ENCODE data around the gene HCFC1. TPM values are rescaled to one million over a fixed set of nuclear protein-coding genes. Genes with fewer than 3 reads are reported as not detected.
A peak's percentile ranks its signal among the peaks of the same experiment; 100 is the strongest.

The HCFC1 gene
- total RNA-seq, 1 donor from 2014 or later = 61.2 TPM

DNA sequence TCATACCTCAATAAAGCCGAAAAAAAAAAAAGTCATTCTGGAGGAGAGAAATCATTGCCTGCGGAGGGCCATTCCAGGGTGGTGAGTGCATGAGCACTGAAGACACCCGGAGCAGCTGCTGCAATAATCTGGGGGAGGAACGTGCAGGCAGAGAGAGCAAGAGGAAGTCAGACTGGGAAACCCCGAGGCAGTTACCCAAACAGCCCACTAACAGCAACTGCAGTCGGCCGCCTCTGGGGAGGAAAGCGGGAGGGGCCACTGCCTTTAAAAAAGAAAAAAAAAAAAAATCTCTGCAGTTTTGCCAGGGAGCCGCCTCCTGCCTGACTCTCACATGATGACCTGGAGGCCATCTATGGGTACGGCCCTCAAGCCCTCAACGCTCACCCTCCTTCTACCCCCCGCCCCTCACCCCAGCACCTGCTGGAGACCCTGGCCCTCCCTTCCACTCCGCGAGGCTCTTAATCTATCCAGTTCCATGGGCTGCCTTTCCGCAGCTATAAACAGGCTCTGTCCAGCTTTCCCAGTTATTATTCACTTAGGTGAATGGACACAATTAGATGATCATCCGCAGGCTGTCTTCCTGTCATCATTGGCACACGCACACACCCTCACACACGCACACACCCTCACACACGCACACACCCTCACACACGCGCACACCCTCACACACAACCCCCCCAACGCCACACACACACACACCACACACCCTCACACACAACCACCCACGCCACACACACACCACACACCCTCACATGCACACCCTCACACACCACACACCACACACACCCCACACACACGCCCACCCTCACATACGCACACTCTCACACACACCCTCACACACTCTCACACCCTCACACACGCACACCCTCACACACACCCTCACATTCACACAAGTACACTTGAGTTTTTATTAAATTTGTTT is 70.5 kb downstream of the HCFC1 start:
- H2AFZ ChIP-seq (ENCODE audit: low read depth, low read length) = no peak overlapping the region
- no peaks in the 10 kb centered on the region for H3K79me2 ChIP-seq (ENCODE audit: insufficient read depth, low read length)
- Mint-ChIP-seq H3K27me3 (ENCODE audit: low read depth, unreplicated experiment) (no peaks in the 10 kb centered on the region), H3K9me3 (ENCODE audit: unreplicated experiment) (no peaks in the 10 kb centered on the region), H3K4me3 (ENCODE audit: unreplicated experiment) (peak overlapping the region; percentile 54), H3K4me1 (ENCODE audit: low read depth, unreplicated experiment) (peaks cover 11% of the 10 kb centered on the region), H3K27ac (ENCODE audit: unreplicated experiment) (peak overlapping the region; percentile 72), H3K36me3 (ENCODE audit: low read depth, unreplicated experiment) (no peaks in the 10 kb centered on the region)
- FAIRE-seq = peak; percentile 87
- H3K4me2 ChIP-seq (ENCODE audit: low read length) = peak overlapping the region; percentile 52
- peak; percentile 73 for DNase-seq (ENCODE audit: low read depth)
- no peaks in the 10 kb centered on the region for H3K9me3 ChIP-seq (ENCODE audit: insufficient read depth, low read depth, low read length)
- no peak overlapping the region for H3K4me3 ChIP-seq (ENCODE audit: insufficient read depth, low read depth, low read length)
- H3K36me3 ChIP-seq (ENCODE audit: insufficient read depth, low read length) = no peaks in the 10 kb centered on the region
- H3K9ac ChIP-seq (ENCODE audit: low read length) = no peak overlapping the region
- peaks cover 3% of the 10 kb centered on the region for H3K27me3 ChIP-seq (ENCODE audit: insufficient read depth, low read length)
- H4K20me1 ChIP-seq (ENCODE audit: insufficient read depth, low read length) = no peaks in the 10 kb centered on the region
- TF ChIP-seq, protein P1, sequence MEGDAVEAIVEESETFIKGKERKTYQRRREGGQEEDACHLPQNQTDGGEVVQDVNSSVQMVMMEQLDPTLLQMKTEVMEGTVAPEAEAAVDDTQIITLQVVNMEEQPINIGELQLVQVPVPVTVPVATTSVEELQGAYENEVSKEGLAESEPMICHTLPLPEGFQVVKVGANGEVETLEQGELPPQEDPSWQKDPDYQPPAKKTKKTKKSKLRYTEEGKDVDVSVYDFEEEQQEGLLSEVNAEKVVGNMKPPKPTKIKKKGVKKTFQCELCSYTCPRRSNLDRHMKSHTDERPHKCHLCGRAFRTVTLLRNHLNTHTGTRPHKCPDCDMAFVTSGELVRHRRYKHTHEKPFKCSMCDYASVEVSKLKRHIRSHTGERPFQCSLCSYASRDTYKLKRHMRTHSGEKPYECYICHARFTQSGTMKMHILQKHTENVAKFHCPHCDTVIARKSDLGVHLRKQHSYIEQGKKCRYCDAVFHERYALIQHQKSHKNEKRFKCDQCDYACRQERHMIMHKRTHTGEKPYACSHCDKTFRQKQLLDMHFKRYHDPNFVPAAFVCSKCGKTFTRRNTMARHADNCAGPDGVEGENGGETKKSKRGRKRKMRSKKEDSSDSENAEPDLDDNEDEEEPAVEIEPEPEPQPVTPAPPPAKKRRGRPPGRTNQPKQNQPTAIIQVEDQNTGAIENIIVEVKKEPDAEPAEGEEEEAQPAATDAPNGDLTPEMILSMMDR (IDR thresholded peaks at IDR 0.05; ENCODE audit: insufficient read depth, low read depth, low read length) = no peak
- TF ChIP-seq EZH2 (IDR thresholded peaks at IDR 0.05; ENCODE audit: insufficient read depth, low read length) = no peak
- H3K27ac ChIP-seq (ENCODE audit: low read depth, low read length) = no peak overlapping the region
- H3K4me1 ChIP-seq (ENCODE audit: insufficient read depth, low read length) = peaks cover 6% of the 10 kb centered on the region

DNA sequence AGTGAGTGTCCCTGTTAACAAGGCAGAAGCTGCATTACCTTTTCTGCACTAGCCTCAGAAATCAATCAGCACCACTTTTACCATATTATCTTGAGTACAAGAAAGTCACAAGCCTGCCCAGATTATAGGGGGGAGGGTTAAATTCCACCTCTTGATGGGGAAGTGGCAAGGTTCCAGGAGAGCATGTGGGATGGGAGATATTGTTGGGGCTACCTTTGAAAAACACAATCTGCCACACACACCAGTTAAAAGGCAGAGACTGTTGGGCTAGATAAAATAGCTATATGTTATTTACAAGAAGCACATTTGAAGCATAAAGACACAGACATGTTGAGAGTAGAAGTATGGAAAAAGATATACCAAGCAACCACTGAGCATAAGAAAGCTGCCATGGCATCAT is 73.7 kb downstream of the HCFC1 start:
- FAIRE-seq = no peak
- DNase-seq (ENCODE audit: low read depth) = no peak
- Histone ChIP-seq H3K79me2 (ENCODE audit: insufficient read depth, low read length) (no peaks in the 10 kb centered on the region), H3K9ac (ENCODE audit: low read length) (no peak overlapping the region), H3K27me3 (ENCODE audit: insufficient read depth, low read length) (peaks cover 3% of the 10 kb centered on the region), H3K4me1 (ENCODE audit: insufficient read depth, low read length) (peaks cover 6% of the 10 kb centered on the region), H3K4me3 (ENCODE audit: insufficient read depth, low read depth, low read length) (no peak overlapping the region), H2AFZ (ENCODE audit: low read depth, low read length) (no peak overlapping the region), H3K9me3 (ENCODE audit: insufficient read depth, low read depth, low read length) (no peaks in the 10 kb centered on the region), H3K27ac (ENCODE audit: low read depth, low read length) (no peak overlapping the region), H3K4me2 (ENCODE audit: low read length) (no peak overlapping the region), H3K36me3 (ENCODE audit: insufficient read depth, low read length) (no peaks in the 10 kb centered on the region), H4K20me1 (ENCODE audit: insufficient read depth, low read length) (no peaks in the 10 kb centered on the region)
- TF ChIP-seq, protein P1 (IDR thresholded peaks at IDR 0.05; ENCODE audit: insufficient read depth, low read depth, low read length) = no peak
- no peak for TF ChIP-seq EZH2 (IDR thresholded peaks at IDR 0.05; ENCODE audit: insufficient read depth, low read length)
- no peaks in the 10 kb centered on the region for H3K9me3 Mint-ChIP-seq (ENCODE audit: unreplicated experiment)
- H3K27me3 Mint-ChIP-seq (ENCODE audit: low read depth, unreplicated experiment) = no peaks in the 10 kb centered on the region
- H3K27ac Mint-ChIP-seq (ENCODE audit: unreplicated experiment) = no peak overlapping the region
- H3K4me1 Mint-ChIP-seq (ENCODE audit: low read depth, unreplicated experiment) = peaks cover 11% of the 10 kb centered on the region
- H3K4me3 Mint-ChIP-seq (ENCODE audit: unreplicated experiment) = no peak overlapping the region
- H3K36me3 Mint-ChIP-seq (ENCODE audit: low read depth, unreplicated experiment) = no peaks in the 10 kb centered on the region

Small RNAs within 50 kb of the gene (microRNA-seq; reads per million reads assigned to microRNA genes)
- gene MIR3202-1 (not detected), gene MIR3202-2 (not detected), gene MIR718 (not detected)

Other genes starting within 250 kb of the HCFC1 start
- 219 and 222 TPM in 2 replicates for gene BCAP31, start 247.4 kb downstream of the HCFC1 start, total RNA-seq
- gene ABCD1, start 247.0 kb downstream of the HCFC1 start, total RNA-seq = 27.2 and 30.5 TPM in 2 replicates
- gene PLXNB3, start 207.6 kb downstream of the HCFC1 start, total RNA-seq = 5.3 and 5.4 TPM in 2 replicates
- gene SRPK3, start 190.8 kb downstream of the HCFC1 start, total RNA-seq = not detected in 2 replicates
- 40.0 and 41.9 TPM in 2 replicates for gene IDH3G, start 177.4 kb downstream of the HCFC1 start, total RNA-seq
- 252 and 299 TPM in 2 replicates for gene SSR4, start 177.2 kb downstream of the HCFC1 start, total RNA-seq
- 9.9 and 13.1 TPM in 2 replicates for gene PDZD4, start 141.3 kb downstream of the HCFC1 start, total RNA-seq
- gene L1CAM, start 85.6 kb downstream of the HCFC1 start, total RNA-seq = 347 and 353 TPM in 2 replicates
- gene AVPR2, start 67.1 kb downstream of the HCFC1 start, total RNA-seq = not detected in 2 replicates
- gene ARHGAP4, start 45.6 kb downstream of the HCFC1 start, total RNA-seq = 3.9 and 4.3 TPM in 2 replicates
- 134 and 144 TPM in 2 replicates for gene NAA10, start 36.8 kb downstream of the HCFC1 start, total RNA-seq
- gene RENBP, start 27.2 kb downstream of the HCFC1 start, total RNA-seq = 1.7 and 2.2 TPM in 2 replicates
- 8.6 and 10.6 TPM in 2 replicates for gene TMEM187, start 936 bp upstream of the HCFC1 start, total RNA-seq
- gene IRAK1, start 48.1 kb upstream of the HCFC1 start, total RNA-seq = 67.6 and 69.6 TPM in 2 replicates
- 29.2 and 36.2 TPM in 2 replicates for gene MECP2, start 125.9 kb upstream of the HCFC1 start, total RNA-seq
- not detected in 2 replicates for gene OPN1LW, start 172.4 kb upstream of the HCFC1 start, total RNA-seq
- not detected in 2 replicates for gene OPN1MW, start 210.8 kb upstream of the HCFC1 start, total RNA-seq
- not detected in 2 replicates for gene OPN1MW2, start 247.9 kb upstream of the HCFC1 start, total RNA-seq